D721Med (cell line): ENCODE measurements around the gene NFIA.

Experiments
- DNase-seq: peaks from one replicate; pipeline ENCODE4 v3.0.0; 2011; ENCODE audit warnings: low spot score; ENCODE audit not compliant: insufficient read length
- FAIRE-seq: peaks from 2 replicates; lab custom pipeline; 2011; peaks lifted over from hg19 to GRCh38; lab: Jason Lieb, UNC
- CTCF ChIP-seq: IDR thresholded peaks from 2 replicates; pipeline ENCODE4 v1.5.1; 2012; ENCODE audit warnings: mild to moderate bottlenecking, control low read depth; ENCODE audit not compliant: insufficient read depth; ENCODE audit errors: missing control alignments

NFIA gene

GRCh38 chr1:61427510-61427909 is 345.1 kb downstream of the NFIA start:
- DNase-seq: no peak
- TF ChIP-seq CTCF: no peak
- no peak for FAIRE-seq

GRCh38 chr1:61428146-61428545 is 345.8 kb downstream of the NFIA start:
- FAIRE-seq: no peak

GRCh38 chr1:61432616-61433388 is 350.4 kb downstream of the NFIA start:
- DNase-seq: no peak
- no peak for TF ChIP-seq CTCF
- FAIRE-seq: no peak

More at GRCh38 chr1:61428146-61428545, 345.8 kb downstream of the NFIA start:
- DNase-seq: no peak
- no peak for TF ChIP-seq CTCF

- TF ChIP-seq CTCF: no peak
- FAIRE-seq (no peak), DNase-seq (no peak)
These were observed 351.3 kb downstream of the NFIA start for GRCh38 chr1:61433646-61434045.

GRCh38 chr1:61434276-61434675 is 351.9 kb downstream of the NFIA start:
- DNase-seq: no peak
- FAIRE-seq: no peak
- TF ChIP-seq CTCF: no peak

GRCh38 chr1:61435226-61435625 is 352.9 kb downstream of the NFIA start:
- no peak for DNase-seq
- no peak for FAIRE-seq

More at GRCh38 chr1:61435226-61435625, 352.9 kb downstream of the NFIA start:
- no peak for TF ChIP-seq CTCF
